Measurements from ENCODE around the gene P2RX7.

DNA sequence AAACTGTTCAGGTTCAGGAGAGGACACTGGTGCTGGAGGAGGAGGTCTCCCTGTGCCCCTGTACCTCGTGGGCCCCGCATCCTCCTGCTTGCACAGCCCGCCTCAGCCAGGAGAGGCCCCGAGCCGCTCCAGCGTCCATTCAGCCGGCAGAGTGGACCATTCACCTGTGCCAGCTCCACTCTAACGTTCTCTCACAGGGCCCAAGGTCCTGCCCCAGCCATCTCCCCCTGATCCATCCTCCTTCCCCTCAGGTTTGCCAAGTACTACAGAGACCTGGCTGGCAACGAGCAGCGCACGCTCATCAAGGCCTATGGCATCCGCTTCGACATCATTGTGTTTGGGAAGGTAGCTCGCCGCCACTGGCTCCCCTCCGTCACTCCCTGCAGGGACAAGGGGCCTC lies 99.5 kb downstream of the P2RX7 start:
- TF ChIP-seq POLR2A (IDR thresholded peaks at IDR 0.05; ENCODE audit: low read depth, low read length) (no peak), SPI1 (IDR thresholded peaks at IDR 0.05; ENCODE audit: low read depth, low read length) (no peak)
